Stimulated activated CD4-positive, alpha-beta T cell treated with anti-CD3 and anti-CD28 coated beads, Interleukin-1b, Interleukin-23, amount 100 ng/mL, for 24 hours (primary cell): Measurements from ENCODE around the gene MICAL2.

Experiments used
- DNase-seq, 4 experiments: peaks; one replicate each; pipeline ENCODE4 v3.0.0-alpha.2; 2020; ENCODE audit warnings: low read depth in 4 of 4, low spot score in 1 of 4

MICAL2 gene

GRCh38 chr11:12183827-12184620 is 73.6 kb downstream of the MICAL2 start:
- no peak for DNase-seq

- DNase-seq, result no peak
These were observed 74.3 kb downstream of the MICAL2 start for GRCh38 chr11:12184699-12185098.

GRCh38 chr11:12185106-12185690 is 74.8 kb downstream of the MICAL2 start:
- no peak for DNase-seq

- no peak for DNase-seq
These were observed 75.5 kb downstream of the MICAL2 start for GRCh38 chr11:12185914-12186313.

GRCh38 chr11:12186701-12187100 is 76.3 kb downstream of the MICAL2 start:
- DNase-seq, result no peak

GRCh38 chr11:12187399-12187798 is 77.0 kb downstream of the MICAL2 start:
- no peak for DNase-seq

- DNase-seq, result no peak
These were observed 78.3 kb downstream of the MICAL2 start for GRCh38 chr11:12188548-12189317.

- no peak for DNase-seq
These were observed 79.3 kb downstream of the MICAL2 start for GRCh38 chr11:12189543-12190235.

GRCh38 chr11:12190511-12190910 is 80.1 kb downstream of the MICAL2 start:
- DNase-seq, result no peak

- no peak for DNase-seq
These were observed 82.6 kb downstream of the MICAL2 start for GRCh38 chr11:12192794-12193514.

GRCh38 chr11:12193515-12194336 is 83.3 kb downstream of the MICAL2 start:
- no peak for DNase-seq

GRCh38 chr11:12195768-12196167 is 85.4 kb downstream of the MICAL2 start:
- DNase-seq, result no peak

- no peak for DNase-seq
These were observed 85.9 kb downstream of the MICAL2 start for GRCh38 chr11:12196308-12196707.

GRCh38 chr11:12196872-12197271 is 86.5 kb downstream of the MICAL2 start:
- DNase-seq, result no peak

GRCh38 chr11:12198251-12199222 is 88.1 kb downstream of the MICAL2 start:
- no peak for DNase-seq

- no peak for DNase-seq
These were observed 89.0 kb downstream of the MICAL2 start for GRCh38 chr11:12199231-12199948.

GRCh38 chr11:12200279-12200990 is 90.0 kb downstream of the MICAL2 start:
- DNase-seq, result no peak
